Measurements from ENCODE around the gene LEFTY2. TPM values are rescaled to one million over a fixed set of nuclear protein-coding genes. Genes with fewer than 3 reads are reported as not detected.

The LEFTY2 gene
- polyA plus RNA-seq, 1 of the 3 experiments (the other 2 are of a cell fraction) = not detected

DNA sequence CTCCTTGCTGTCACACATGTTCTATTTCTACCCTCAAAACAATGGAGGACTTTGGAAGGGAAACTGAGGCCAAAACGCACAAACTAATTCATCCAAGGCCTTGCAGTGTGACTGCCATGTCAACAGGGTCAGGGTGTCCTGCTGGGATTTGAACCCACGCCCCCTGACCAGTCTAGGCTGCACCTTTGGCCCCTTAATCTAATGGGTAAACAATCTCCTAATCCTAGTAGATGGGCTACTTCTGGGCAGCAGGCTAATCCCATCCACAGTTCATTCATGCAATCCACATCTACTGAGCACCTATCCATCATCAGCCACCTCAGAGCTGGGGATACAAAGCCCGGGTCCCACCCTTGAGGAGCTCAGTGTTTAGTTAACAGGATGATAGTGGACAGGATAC lies 17.0 kb upstream of the LEFTY2 start:
- ChIA-PET CTCF (interaction anchor here (1.0 to 1.4 kb wide), 4 partner anchors 17 to 483 kb away, joined by 3 to 4 read pairs (median 3); no protein-coding TSS in a partner anchor), POLR2A (no interaction called here)
- Histone ChIP-seq H3K27me3 (ENCODE audit: insufficient read depth) (no peaks in the 10 kb centered on the region; the same call in 1 of the 2 replicates), H3K27ac (ENCODE audit: low read depth in 2 of 2, low read length in 1 of 2) (no peak overlapping the region), H3K4me3 (ENCODE audit: low read depth in 2 of 2, low read length in 1 of 2) (no peak overlapping the region), H3F3A (replicated peaks; ENCODE audit: insufficient read depth) (no peaks in the 10 kb centered on the region), H3K9me3 (no peaks in the 10 kb centered on the region), H3K9ac (no peak overlapping the region), H3K9me2 (no peaks in the 10 kb centered on the region), H3K79me2 (ENCODE audit: insufficient read depth) (no peaks in the 10 kb centered on the region), H3K4me2 (no peak overlapping the region), H2AFZ (ENCODE audit: low read depth) (no peak overlapping the region), H3K4me1 (ENCODE audit: control insufficient read depth in 1 of 2, insufficient read depth in 2 of 2, low read depth in 1 of 2, low read length in 1 of 2) (no peaks in the 10 kb centered on the region), H4K20me1 (ENCODE audit: insufficient read depth) (no peaks in the 10 kb centered on the region), H3K36me3 (replicated peaks in 1 of 2; ENCODE audit: control insufficient read depth in 1 of 2, insufficient read depth in 2 of 2, low read length in 1 of 2) (no peaks in the 10 kb centered on the region)
- no peak for DNase-seq
- 30% methylated on average over 3 of the region's 3 CpGs for WGBS (ENCODE audit: low lambda C conversion rate)
- TF ChIP-seq SIN3A (IDR thresholded peaks at IDR 0.05; ENCODE audit: borderline replicate concordance, low read depth, low read length) (no peak), IRF3 (IDR thresholded peaks at IDR 0.05; ENCODE audit: low read depth, low read length) (no peak), RCOR1 (IDR thresholded peaks at IDR 0.05; ENCODE audit: low read length) (no peak), CHD2 (IDR thresholded peaks at IDR 0.05; ENCODE audit: low read length, partially characterized antibody) (no peak), FOSL2 (IDR thresholded peaks at IDR 0.05; ENCODE audit: borderline replicate concordance, low read depth) (no peak), MEF2A (IDR thresholded peaks at IDR 0.05; ENCODE audit: borderline replicate concordance, low read depth) (no peak), TEAD4 (IDR thresholded peaks at IDR 0.05; ENCODE audit: borderline replicate concordance, insufficient read depth) (no peak), USF2 (IDR thresholded peaks at IDR 0.05; ENCODE audit: borderline replicate concordance, low read depth, low read length) (no peak), USF1 (IDR thresholded peaks at IDR 0.05; ENCODE audit: borderline replicate concordance, low read depth) (no peak), GABPA (IDR thresholded peaks at IDR 0.05; ENCODE audit: low read depth) (no peak), JUND (IDR thresholded peaks at IDR 0.05) (no peak), NFIC (IDR thresholded peaks at IDR 0.05; ENCODE audit: borderline replicate concordance) (no peak)

GRCh38 chr1:225954753-225955152 lies 13.7 kb upstream of the LEFTY2 start:
- Histone ChIP-seq H3K4me1 (ENCODE audit: control insufficient read depth in 1 of 2, insufficient read depth in 2 of 2, low read depth in 1 of 2, low read length in 1 of 2) (no peaks in the 10 kb centered on the region), H3K79me2 (ENCODE audit: insufficient read depth) (no peaks in the 10 kb centered on the region), H2AFZ (ENCODE audit: low read depth) (no peak overlapping the region), H3K9me3 (no peaks in the 10 kb centered on the region), H3K27ac (ENCODE audit: low read depth in 2 of 2, low read length in 1 of 2) (no peak overlapping the region), H3K36me3 (replicated peaks in 1 of 2; ENCODE audit: control insufficient read depth in 1 of 2, insufficient read depth in 2 of 2, low read length in 1 of 2) (no peaks in the 10 kb centered on the region), H3K4me2 (no peak overlapping the region), H3F3A (replicated peaks; ENCODE audit: insufficient read depth) (no peaks in the 10 kb centered on the region), H3K4me3 (ENCODE audit: low read depth in 2 of 2, low read length in 1 of 2) (no peak overlapping the region), H3K9me2 (no peaks in the 10 kb centered on the region), H3K27me3 (ENCODE audit: insufficient read depth) (no peaks in the 10 kb centered on the region; the same call in 1 of the 2 replicates), H3K9ac (no peak overlapping the region), H4K20me1 (ENCODE audit: insufficient read depth) (no peaks in the 10 kb centered on the region)
- no peak for DNase-seq
- 28% methylated on average over 1 of the region's 1 CpG for WGBS (ENCODE audit: low lambda C conversion rate)
- POLR2A ChIA-PET = no interaction called here
- CTCF ChIA-PET = interaction anchor here (0.9 to 1.1 kb wide), 4 partner anchors 10 to 480 kb away, joined by 4 to 5 read pairs (median 4); no protein-coding TSS in a partner anchor
- no peak for TF ChIP-seq TCF12 (IDR thresholded peaks at IDR 0.05)
- no peak for TF ChIP-seq MXI1 (IDR thresholded peaks at IDR 0.05; ENCODE audit: low read depth, low read length)
- no peak for TF ChIP-seq RCOR1 (IDR thresholded peaks at IDR 0.05; ENCODE audit: low read length)
- no peak for TF ChIP-seq FOXM1 (IDR thresholded peaks at IDR 0.05; ENCODE audit: low read depth)
- no peak for TF ChIP-seq USF1 (IDR thresholded peaks at IDR 0.05; ENCODE audit: borderline replicate concordance, low read depth)
- no peak for TF ChIP-seq FOSL2 (IDR thresholded peaks at IDR 0.05; ENCODE audit: borderline replicate concordance, low read depth)
- no peak for TF ChIP-seq TEAD4 (IDR thresholded peaks at IDR 0.05; ENCODE audit: borderline replicate concordance, insufficient read depth)
- TF ChIP-seq SIN3A (IDR thresholded peaks at IDR 0.05; ENCODE audit: borderline replicate concordance, low read depth, low read length) = no peak
- no peak for TF ChIP-seq MEF2A (IDR thresholded peaks at IDR 0.05; ENCODE audit: borderline replicate concordance, low read depth)
- no peak for TF ChIP-seq RFX5 (IDR thresholded peaks at IDR 0.05; ENCODE audit: low read length)
- TF ChIP-seq POLR2AphosphoS5 (IDR thresholded peaks at IDR 0.05; ENCODE audit: low read depth, low read length) = no peak
- no peak for TF ChIP-seq CTCF (IDR thresholded peaks at IDR 0.05)
- TF ChIP-seq NRF1 (IDR thresholded peaks at IDR 0.05; ENCODE audit: low read depth, low read length) = no peak

Measured in SK-N-SH (cell line).